ENCODE measurements around the gene VPS16.

GRCh38 chr20:2878515-2878914, 38.0 kb downstream of the VPS16 start:
- TF ChIP-seq, protein P1, sequence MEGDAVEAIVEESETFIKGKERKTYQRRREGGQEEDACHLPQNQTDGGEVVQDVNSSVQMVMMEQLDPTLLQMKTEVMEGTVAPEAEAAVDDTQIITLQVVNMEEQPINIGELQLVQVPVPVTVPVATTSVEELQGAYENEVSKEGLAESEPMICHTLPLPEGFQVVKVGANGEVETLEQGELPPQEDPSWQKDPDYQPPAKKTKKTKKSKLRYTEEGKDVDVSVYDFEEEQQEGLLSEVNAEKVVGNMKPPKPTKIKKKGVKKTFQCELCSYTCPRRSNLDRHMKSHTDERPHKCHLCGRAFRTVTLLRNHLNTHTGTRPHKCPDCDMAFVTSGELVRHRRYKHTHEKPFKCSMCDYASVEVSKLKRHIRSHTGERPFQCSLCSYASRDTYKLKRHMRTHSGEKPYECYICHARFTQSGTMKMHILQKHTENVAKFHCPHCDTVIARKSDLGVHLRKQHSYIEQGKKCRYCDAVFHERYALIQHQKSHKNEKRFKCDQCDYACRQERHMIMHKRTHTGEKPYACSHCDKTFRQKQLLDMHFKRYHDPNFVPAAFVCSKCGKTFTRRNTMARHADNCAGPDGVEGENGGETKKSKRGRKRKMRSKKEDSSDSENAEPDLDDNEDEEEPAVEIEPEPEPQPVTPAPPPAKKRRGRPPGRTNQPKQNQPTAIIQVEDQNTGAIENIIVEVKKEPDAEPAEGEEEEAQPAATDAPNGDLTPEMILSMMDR (tag by site-specific recombination; IDR thresholded peaks at IDR 0.05), result no peak
- TF ChIP-seq, protein P2, sequence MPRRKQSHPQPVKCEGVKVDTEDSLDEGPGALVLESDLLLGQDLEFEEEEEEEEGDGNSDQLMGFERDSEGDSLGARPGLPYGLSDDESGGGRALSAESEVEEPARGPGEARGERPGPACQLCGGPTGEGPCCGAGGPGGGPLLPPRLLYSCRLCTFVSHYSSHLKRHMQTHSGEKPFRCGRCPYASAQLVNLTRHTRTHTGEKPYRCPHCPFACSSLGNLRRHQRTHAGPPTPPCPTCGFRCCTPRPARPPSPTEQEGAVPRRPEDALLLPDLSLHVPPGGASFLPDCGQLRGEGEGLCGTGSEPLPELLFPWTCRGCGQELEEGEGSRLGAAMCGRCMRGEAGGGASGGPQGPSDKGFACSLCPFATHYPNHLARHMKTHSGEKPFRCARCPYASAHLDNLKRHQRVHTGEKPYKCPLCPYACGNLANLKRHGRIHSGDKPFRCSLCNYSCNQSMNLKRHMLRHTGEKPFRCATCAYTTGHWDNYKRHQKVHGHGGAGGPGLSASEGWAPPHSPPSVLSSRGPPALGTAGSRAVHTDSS (tag by site-specific recombination; IDR thresholded peaks at IDR 0.05), result no peak
- TF ChIP-seq ZNF530 (tag by site-specific recombination; IDR thresholded peaks at IDR 0.05; ENCODE audit: low read depth), result no peak
- no peak for TF ChIP-seq GFI1B (tag by site-specific recombination; IDR thresholded peaks at IDR 0.05)
- no peak for TF ChIP-seq SP7 (tag by site-specific recombination; IDR thresholded peaks at IDR 0.05)
- TF ChIP-seq ZBTB10 (tag by site-specific recombination; IDR thresholded peaks at IDR 0.05), result no peak
- TF ChIP-seq, protein P3, sequence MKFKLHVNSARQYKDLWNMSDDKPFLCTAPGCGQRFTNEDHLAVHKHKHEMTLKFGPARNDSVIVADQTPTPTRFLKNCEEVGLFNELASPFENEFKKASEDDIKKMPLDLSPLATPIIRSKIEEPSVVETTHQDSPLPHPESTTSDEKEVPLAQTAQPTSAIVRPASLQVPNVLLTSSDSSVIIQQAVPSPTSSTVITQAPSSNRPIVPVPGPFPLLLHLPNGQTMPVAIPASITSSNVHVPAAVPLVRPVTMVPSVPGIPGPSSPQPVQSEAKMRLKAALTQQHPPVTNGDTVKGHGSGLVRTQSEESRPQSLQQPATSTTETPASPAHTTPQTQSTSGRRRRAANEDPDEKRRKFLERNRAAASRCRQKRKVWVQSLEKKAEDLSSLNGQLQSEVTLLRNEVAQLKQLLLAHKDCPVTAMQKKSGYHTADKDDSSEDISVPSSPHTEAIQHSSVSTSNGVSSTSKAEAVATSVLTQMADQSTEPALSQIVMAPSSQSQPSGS (tag by site-specific recombination; IDR thresholded peaks at IDR 0.05; ENCODE audit: low read depth), result no peak
- TF ChIP-seq KLF9 (tag by site-specific recombination; IDR thresholded peaks at IDR 0.05; ENCODE audit: low read depth), result no peak
- TF ChIP-seq ZNF138 (tag by site-specific recombination; IDR thresholded peaks at IDR 0.05; ENCODE audit: borderline replicate concordance), result no peak
- TF ChIP-seq REPIN1 (tag by site-specific recombination; IDR thresholded peaks at IDR 0.05; ENCODE audit: low read depth), result no peak
